CD4-positive, alpha-beta memory T cell (primary cell): ENCODE data around the gene HEBP2. TPM values are rescaled to one million over a fixed set of nuclear protein-coding genes. Genes with fewer than 3 reads are reported as not detected.
"Not testable (repeated sequence)": the region's sequence is repeated elsewhere in the genome, so short reads cannot be mapped to it uniquely, and the experiment has no call there.

ENCODE experiments used
- CTCF ChIA-PET: fragments of 350-600 bp; sonication (Branson Sonifier 250); formaldehyde crosslinking; loops from one replicate; lab custom pipeline; 2021; ENCODE audit warnings: inconsistent platforms; ENCODE audit not compliant: partially characterized antibody; lab: Charles Lee
- POLR2A ChIA-PET: fragments of 350-600 bp; sonication (Branson Sonifier 250); formaldehyde crosslinking; loops from one replicate; lab custom pipeline; 2021; ENCODE audit not compliant: partially characterized antibody; lab: Charles Lee
- DNase-seq, 5 donors: peaks; one replicate each; pipeline versions ENCODE4 v3.0.0 to v3.0.0-alpha.2; 2020 to 2022; ENCODE audit warnings: mixed read lengths in 1 of 5
- H3K27ac ChIP-seq: one replicate; pipeline ENCODE4 v1.7.0; 2013; ENCODE audit warnings: low read depth, low read length
- H3K27me3 ChIP-seq: 2 replicates; pipeline ENCODE4 v1.7.0; 2013; ENCODE audit warnings: mild to moderate bottlenecking, low read length, moderate library complexity; ENCODE audit not compliant: insufficient read depth
- H3K36me3 ChIP-seq: 2 replicates; pipeline ENCODE4 v1.7.0; 2013; ENCODE audit warnings: mild to moderate bottlenecking, low read length, moderate library complexity; ENCODE audit not compliant: insufficient read depth
- H3K4me1 ChIP-seq: 2 replicates; pipeline ENCODE4 v1.7.0; 2013; ENCODE audit warnings: mild to moderate bottlenecking, low read length, moderate library complexity; ENCODE audit not compliant: insufficient read depth
- H3K4me3 ChIP-seq, 2 donors: one replicate each; pipeline ENCODE4 v1.7.0; 2013; ENCODE audit warnings: low read length in 2 of 2, mild to moderate bottlenecking in 1 of 2
- H3K9me3 ChIP-seq, 2 donors: one replicate each; pipeline ENCODE4 v1.7.0; 2013; ENCODE audit warnings: low read length in 2 of 2, control low read depth in 1 of 2; ENCODE audit not compliant: control insufficient read depth in 1 of 2
- H3K27ac Mint-ChIP-seq, 7 donors: one replicate each; pipeline ENCODE4 v1.8.0; 2020 to 2021; ENCODE audit warnings: mixed read lengths in 7 of 7, mild to moderate bottlenecking in 6 of 7, inconsistent platforms in 3 of 7, moderate library complexity in 3 of 7
- H3K27me3 Mint-ChIP-seq, 2 donors: one replicate each; pipeline ENCODE4 v1.8.0; 2020 to 2021; ENCODE audit warnings: mixed read lengths in 2 of 2
- H3K36me3 Mint-ChIP-seq, 2 donors: one replicate each; pipeline ENCODE4 v1.8.0; 2020 to 2021; ENCODE audit warnings: mixed read lengths in 2 of 2, inconsistent platforms in 1 of 2, mild to moderate bottlenecking in 1 of 2
- H3K4me1 Mint-ChIP-seq, 4 donors: one replicate each; pipeline ENCODE4 v1.8.0; 2020 to 2021; ENCODE audit warnings: mixed read lengths in 4 of 4, mild to moderate bottlenecking in 1 of 4
- H3K4me3 Mint-ChIP-seq, 8 donors: one replicate each; pipeline ENCODE4 v1.8.0; 2020 to 2021; ENCODE audit warnings: mixed read lengths in 8 of 8, mild to moderate bottlenecking in 7 of 8, moderate library complexity in 6 of 8, inconsistent platforms in 3 of 8
- H3K9me3 Mint-ChIP-seq, 8 donors: one replicate each; pipeline ENCODE4 v1.8.0; 2020 to 2021; ENCODE audit warnings: mixed read lengths in 8 of 8, mild to moderate bottlenecking in 5 of 8, inconsistent platforms in 3 of 8, moderate library complexity in 1 of 8
- intact Hi-C: fragments of 100-400 bp; cut with micrococcal nuclease; formaldehyde crosslinking; loops from one replicate; pipeline ENCODE4 v1.15.1; 2023
- polyA plus RNA-seq, 2 donors: library from polyadenylated mRNA; unstranded; fragments of 300-500 nt; fragmentation: Illumina TruSeq; gene quantifications; one replicate each; pipeline ENCODE4 v1.2.3, GENCODE V29; 2021
- total RNA-seq, 2 experiments: library from RNA; stranded (reverse); gene quantifications; one replicate each; pipeline ENCODE4 v1.2.3, GENCODE V29; 2021

Gene HEBP2
- total RNA-seq (10 to 100 TPM; 47.2 to 52.7 TPM), polyA plus RNA-seq (10 to 100 TPM; 47.9 to 49.6 TPM)

GRCh38 chr6:138403801-138404665 lies at the start of gene HEBP2:
Gene HEBP2, plus strand, starts transcription at chr6:138404223. Its CDS starts 273 bp downstream, at chr6:138404496.
- peaks cover 13 to 30% (median 26%) of the 10 kb centered on the region in 4 donors for H3K4me1 Mint-ChIP-seq
- H3K27me3 ChIP-seq, result no peaks in the 10 kb centered on the region
- ChIA-PET CTCF (interaction anchor here (1.0 to 3.6 kb wide), 10 partner anchors 16 to 288 kb away, joined by 3 to 17 read pairs (median 4); no protein-coding TSS in a partner anchor), POLR2A (interaction anchor here (0.8 to 3.3 kb wide), 7 partner anchors 11 to 369 kb away, joined by 3 to 30 read pairs (median 4); partner anchors contain the start of genes CCDC28A and SMIM28)
- peak within 1 kb of the TSS; percentile 84 to 92 (median 88) for H3K27ac Mint-ChIP-seq
- H3K9me3 Mint-ChIP-seq, result no peaks in the 10 kb centered on the region
- peak; percentile 87 to 97 (median 90) for DNase-seq
- H3K27ac ChIP-seq, result peak within 1 kb of the TSS; percentile 72
- H3K27me3 Mint-ChIP-seq, result no peaks in the 10 kb centered on the region
- H3K36me3 ChIP-seq, result peaks cover 27% of the 10 kb centered on the region
- H3K4me3 ChIP-seq, result peak within 1 kb of the TSS; percentile 2 to 73
- peaks cover 14 to 38% of the 10 kb centered on the region in 2 donors for H3K36me3 Mint-ChIP-seq
- peaks cover 22% of the 10 kb centered on the region for H3K4me1 ChIP-seq
- H3K9me3 ChIP-seq, result no peaks in the 10 kb centered on the region
- H3K4me3 Mint-ChIP-seq, result peak within 1 kb of the TSS; percentile 84 to 90 (median 88)
- intact Hi-C loops, result loop anchor here (1.0 to 10.0 kb wide), 8 partner anchors 31 to 971 kb away; partner anchors contain the start of genes CCDC28A and CITED2

GRCh38 chr6:138357928-138358327 lies 46.1 kb upstream of the HEBP2 start:
- H3K36me3 ChIP-seq, result no peaks in the 10 kb centered on the region
- Mint-ChIP-seq H3K27ac (no peak overlapping the region), H3K9me3 (peaks cover 0 to 7% (median 0%) of the 10 kb centered on the region in 8 donors), H3K36me3 (no peaks in the 10 kb centered on the region), H3K27me3 (peaks cover 14 to 15% of the 10 kb centered on the region in 2 donors), H3K4me1 (no peaks in the 10 kb centered on the region), H3K4me3 (no peak overlapping the region)
- no peaks in the 10 kb centered on the region for H3K9me3 ChIP-seq
- DNase-seq, result no peak
- H3K4me3 ChIP-seq, result no peak overlapping the region
- no peak overlapping the region for H3K27ac ChIP-seq
- ChIA-PET CTCF (no interaction called here), POLR2A (no interaction called here)
- intact Hi-C loops, result no loop called here
- H3K27me3 ChIP-seq, result no peaks in the 10 kb centered on the region
- no peaks in the 10 kb centered on the region for H3K4me1 ChIP-seq

DNA sequence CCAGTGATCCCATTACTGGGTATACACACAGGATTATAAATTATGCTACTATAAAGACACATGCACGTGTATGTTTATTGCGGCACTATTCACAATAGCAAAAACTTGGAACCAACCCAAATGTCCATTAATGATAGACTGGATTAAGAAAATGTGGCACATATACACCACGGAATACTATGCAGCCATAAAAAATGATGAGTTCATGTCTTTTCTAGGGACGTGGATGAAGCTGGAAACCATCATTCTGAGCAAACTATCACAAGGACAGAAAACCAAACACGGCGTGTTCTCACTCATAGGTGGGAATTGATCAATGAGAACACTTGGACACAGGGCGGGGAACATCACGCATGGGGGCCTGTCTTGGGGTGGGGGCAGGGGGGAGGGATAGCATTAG lies 35.3 kb upstream of the HEBP2 start:
- H3K36me3 Mint-ChIP-seq, H3K9me3 ChIP-seq, POLR2A ChIA-PET, H3K36me3 ChIP-seq, H3K4me3 Mint-ChIP-seq, DNase-seq, H3K27me3 ChIP-seq, H3K27ac ChIP-seq, H3K4me3 ChIP-seq, intact Hi-C loops, H3K27ac Mint-ChIP-seq, H3K4me1 Mint-ChIP-seq, H3K4me1 ChIP-seq, CTCF ChIA-PET: not testable (repeated sequence)
- Mint-ChIP-seq H3K9me3 (peaks cover 0 to 12% (median 2%) of the 10 kb centered on the region in 8 donors), H3K27me3 (peaks cover 14 to 25% of the 10 kb centered on the region in 2 donors)

DNA sequence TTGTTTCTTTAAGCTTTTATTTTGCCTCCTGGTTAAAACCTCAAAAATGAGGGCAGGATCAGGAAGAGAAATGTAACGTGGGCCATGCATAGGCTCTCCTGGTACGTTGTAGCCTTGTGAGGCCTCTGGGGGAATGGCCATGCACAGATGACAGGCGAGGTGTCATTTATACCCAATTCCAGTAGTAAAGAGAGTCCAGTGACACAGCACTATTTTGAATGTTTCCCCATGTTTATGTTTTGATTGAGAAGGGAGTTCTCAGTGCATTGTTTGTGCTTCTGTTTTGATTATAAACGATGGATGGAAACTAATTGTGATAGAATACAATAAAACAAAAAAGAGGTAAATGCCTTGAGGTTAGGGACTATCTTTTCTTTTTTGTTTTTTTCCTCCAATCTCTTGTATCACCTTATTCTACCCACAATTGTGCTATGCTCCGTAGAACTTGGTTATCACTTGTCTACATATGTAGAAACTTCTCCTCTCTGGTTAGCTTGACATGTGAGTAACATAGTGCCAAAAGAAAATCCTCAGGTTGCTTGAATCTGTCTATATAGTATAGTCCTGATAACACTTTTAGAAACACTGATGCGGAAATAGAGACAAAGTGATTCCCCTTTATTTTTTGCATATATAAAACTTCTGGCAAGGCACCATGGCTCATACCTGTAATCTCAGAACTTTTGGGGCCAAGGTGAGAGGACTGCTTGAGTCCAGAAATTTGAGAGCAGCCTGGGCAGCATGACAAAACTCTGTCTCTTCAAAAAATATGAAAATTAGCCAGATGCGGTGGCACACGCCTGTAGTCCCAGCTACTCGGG lies 33.2 kb upstream of the HEBP2 start:
- Mint-ChIP-seq H3K9me3 (peaks cover 0 to 10% (median 2%) of the 10 kb centered on the region in 8 donors), H3K27me3 (peaks cover 4 to 18% of the 10 kb centered on the region in 2 donors), H3K27ac (no peak overlapping the region), H3K36me3 (no peaks in the 10 kb centered on the region), H3K4me1 (peaks cover 0 to 2% (median 0%) of the 10 kb centered on the region in 4 donors), H3K4me3 (no peak overlapping the region)
- ChIA-PET CTCF (interaction anchor here (1.8 kb wide), 1 partner anchor 34 kb away, joined by 6 read pairs; the partner anchor contains the start of gene HEBP2), POLR2A (no interaction called here)
- no peaks in the 10 kb centered on the region for H3K9me3 ChIP-seq
- DNase-seq, result no peak
- no peak overlapping the region for H3K4me3 ChIP-seq
- H3K4me1 ChIP-seq, result no peaks in the 10 kb centered on the region
- intact Hi-C loops, result no loop called here
- H3K27me3 ChIP-seq, result no peaks in the 10 kb centered on the region
- no peaks in the 10 kb centered on the region for H3K36me3 ChIP-seq
- H3K27ac ChIP-seq, result no peak overlapping the region

- no peaks in the 10 kb centered on the region for H3K9me3 ChIP-seq
- Mint-ChIP-seq H3K9me3 (peaks cover 0 to 10% (median 2%) of the 10 kb centered on the region in 8 donors), H3K27me3 (peaks cover 3 to 18% of the 10 kb centered on the region in 2 donors), H3K36me3 (no peaks in the 10 kb centered on the region), H3K4me1 (peaks cover 0 to 2% (median 0%) of the 10 kb centered on the region in 4 donors), H3K4me3 (no peak overlapping the region), H3K27ac (no peak overlapping the region)
- H3K27me3 ChIP-seq, result no peaks in the 10 kb centered on the region
- H3K4me1 ChIP-seq, result no peaks in the 10 kb centered on the region
- no peak overlapping the region for H3K27ac ChIP-seq
- H3K4me3 ChIP-seq, result no peak overlapping the region
- ChIA-PET POLR2A (interaction anchor here (2.2 kb wide), 1 partner anchor 33 kb away, joined by 8 read pairs; the partner anchor contains the start of gene HEBP2), CTCF (interaction anchor here (1.1 to 1.8 kb wide), 3 partner anchors 8 to 33 kb away, joined by 3 to 6 read pairs (median 5); partner anchors contain the start of gene HEBP2)
- no peak for DNase-seq
- no peaks in the 10 kb centered on the region for H3K36me3 ChIP-seq
- intact Hi-C loops, result no loop called here
Measured at GRCh38 chr6:138371452-138371711, 32.6 kb upstream of the HEBP2 start.

DNA sequence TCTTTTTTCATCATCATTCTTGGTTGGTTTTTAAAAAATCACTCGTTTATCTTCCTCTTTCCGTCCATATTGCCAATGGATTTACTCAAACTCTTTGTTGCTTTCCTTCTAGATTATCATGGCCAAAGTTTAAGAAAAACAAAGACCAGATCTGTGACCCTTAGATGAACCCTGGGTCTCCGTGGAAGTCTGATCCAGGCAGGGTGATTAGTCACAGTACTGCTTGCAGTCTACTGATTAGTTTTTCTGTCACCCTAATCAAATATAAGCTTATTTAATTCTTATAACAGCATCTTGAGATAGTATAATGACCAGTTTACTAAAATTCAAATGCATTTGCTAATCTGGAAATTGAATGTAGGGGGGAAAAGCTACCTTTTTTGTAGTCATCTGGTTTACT lies 32.3 kb upstream of the HEBP2 start:
- Mint-ChIP-seq H3K27ac (no peak overlapping the region), H3K27me3 (peaks cover 3 to 15% of the 10 kb centered on the region in 2 donors), H3K4me1 (peaks cover 0 to 2% (median 0%) of the 10 kb centered on the region in 4 donors), H3K4me3 (no peak overlapping the region), H3K36me3 (no peaks in the 10 kb centered on the region), H3K9me3 (peaks cover 0 to 8% (median 1%) of the 10 kb centered on the region in 8 donors)
- no peak overlapping the region for H3K4me3 ChIP-seq
- no peak for DNase-seq
- H3K9me3 ChIP-seq, result no peaks in the 10 kb centered on the region
- ChIA-PET CTCF (interaction anchor here (0.9 to 1.6 kb wide), 6 partner anchors 9 to 138 kb away, joined by 3 to 5 read pairs (median 4); partner anchors contain the start of gene HEBP2), POLR2A (interaction anchor here (2.2 kb wide), 1 partner anchor 32 kb away, joined by 8 read pairs; the partner anchor contains the start of gene HEBP2)
- H3K36me3 ChIP-seq, result no peaks in the 10 kb centered on the region
- H3K4me1 ChIP-seq, result no peaks in the 10 kb centered on the region
- H3K27ac ChIP-seq, result no peak overlapping the region
- intact Hi-C loops, result loop anchor here (1.0 kb wide), 1 partner anchor 138 kb away; no protein-coding TSS in a partner anchor
- H3K27me3 ChIP-seq, result no peaks in the 10 kb centered on the region
